HG02885 (cell line): ENCODE measurements around the gene C16orf95.
"Not testable (repeated sequence)": the region's sequence is repeated elsewhere in the genome, so short reads cannot be mapped to it uniquely, and the experiment has no call there.

ENCODE experiments used
- ATAC-seq: cut with Tn5 transposase; IDR thresholded peaks from one replicate; pipeline ENCODE4 v1.9.1; 2021; ENCODE audit warnings: mild to moderate bottlenecking; ENCODE audit not compliant: unreplicated experiment, poor library complexity

C16orf95 gene

GRCh38 chr16:87347932-87348615 is 30.9 kb upstream of the C16orf95 start:
- no peak for ATAC-seq

DNA sequence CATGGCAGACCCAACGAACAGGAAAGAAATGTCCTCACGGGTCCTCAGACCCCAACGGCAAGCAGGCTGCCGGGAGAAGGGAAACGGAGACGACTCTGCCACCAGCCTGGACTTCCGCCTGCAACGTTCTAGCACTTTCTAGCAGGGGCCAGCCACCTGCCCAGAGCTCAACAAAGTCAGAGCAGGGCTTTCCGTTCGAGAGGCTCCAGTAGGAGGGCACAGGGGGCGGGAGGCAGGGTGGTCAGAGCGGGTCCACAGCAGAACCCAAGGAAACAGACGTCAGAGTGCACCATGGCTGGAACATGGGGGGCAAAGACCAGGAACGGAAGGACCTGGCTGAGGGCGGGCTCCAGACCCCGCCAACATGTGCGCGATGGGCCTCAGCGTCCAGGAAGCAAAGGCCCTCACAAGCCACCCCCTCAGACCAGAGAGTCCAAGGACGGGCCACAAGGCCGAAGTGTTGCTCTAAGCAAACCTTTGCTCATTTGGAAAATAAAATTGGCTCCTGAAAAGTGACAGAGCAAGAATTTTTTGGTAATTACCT is 29.4 kb upstream of the C16orf95 start:
- ATAC-seq = no peak

- no peak for ATAC-seq
These were observed 28.7 kb upstream of the C16orf95 start for GRCh38 chr16:87345726-87346424.

DNA sequence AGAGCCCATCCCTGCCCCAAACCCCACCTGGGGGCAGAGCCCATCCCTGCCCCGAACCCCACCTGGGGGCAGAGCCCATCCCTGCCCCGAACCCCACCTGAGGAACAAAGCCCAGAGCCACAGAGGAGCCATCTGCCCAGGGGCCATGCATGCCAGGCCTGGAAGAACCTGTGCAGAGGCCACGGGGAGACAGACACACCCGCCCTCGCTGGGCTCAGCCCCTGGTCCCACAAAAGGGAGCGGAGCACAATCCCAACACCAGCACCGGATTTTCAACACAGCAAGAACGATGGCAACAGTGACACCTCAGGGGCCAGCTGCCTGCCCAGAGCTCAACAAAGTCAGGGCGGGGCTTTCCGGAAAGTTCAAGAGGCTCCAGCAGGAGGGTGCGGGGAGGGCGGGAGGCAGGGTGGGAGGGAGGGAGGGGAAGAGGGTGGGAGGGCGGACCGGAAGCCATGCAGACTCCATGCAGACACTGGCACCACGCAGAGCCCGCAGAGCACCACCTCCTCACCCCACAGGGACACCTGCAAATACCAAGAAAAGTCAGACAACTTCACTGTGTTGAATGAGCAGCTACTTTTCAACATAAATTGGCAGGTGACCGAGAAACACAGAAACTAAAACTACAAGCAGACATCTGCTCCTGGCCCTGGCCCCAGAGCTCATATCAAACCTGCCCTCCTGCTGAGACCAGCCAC is 27.9 kb upstream of the C16orf95 start:
- ATAC-seq = no peak

DNA sequence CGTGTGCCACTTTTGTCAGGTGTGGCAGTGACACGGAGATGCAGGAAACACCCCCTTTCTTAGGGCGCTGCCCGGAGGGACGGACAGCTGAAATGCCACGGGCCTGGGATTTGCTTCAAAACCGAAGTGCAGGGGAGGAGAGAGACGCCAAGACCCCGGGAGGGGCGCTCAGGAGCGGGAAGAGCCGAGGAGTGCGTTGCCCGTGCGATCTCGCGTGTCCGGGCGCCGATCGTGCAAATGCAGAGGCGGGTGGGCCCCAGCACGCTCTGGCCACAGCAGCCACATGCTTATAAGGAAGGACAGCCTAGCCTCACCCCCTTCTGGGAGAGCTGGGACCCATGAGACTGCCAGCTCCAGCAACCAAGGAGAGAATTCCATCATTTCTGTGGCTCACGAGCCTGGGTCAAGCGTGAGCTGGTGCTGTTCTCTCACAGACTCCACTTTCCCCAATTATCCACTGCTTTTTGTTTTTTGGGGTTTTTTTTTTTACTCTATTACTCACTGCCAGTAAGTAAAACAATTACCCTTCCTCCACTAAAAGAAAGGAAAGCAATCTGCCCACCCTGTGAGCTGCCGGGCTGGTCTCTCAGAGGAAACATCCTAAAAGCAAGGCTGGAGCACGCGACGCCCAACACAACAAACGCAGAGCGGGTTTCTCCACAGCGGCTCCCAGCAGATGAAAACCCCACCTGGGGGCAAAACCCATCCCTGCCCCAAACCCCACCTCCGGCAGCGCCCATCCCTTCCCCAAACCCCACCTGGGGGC is 27.2 kb upstream of the C16orf95 start:
- no peak for ATAC-seq

- ATAC-seq = no peak
These were observed 26.5 kb upstream of the C16orf95 start for GRCh38 chr16:87343753-87344050.

DNA sequence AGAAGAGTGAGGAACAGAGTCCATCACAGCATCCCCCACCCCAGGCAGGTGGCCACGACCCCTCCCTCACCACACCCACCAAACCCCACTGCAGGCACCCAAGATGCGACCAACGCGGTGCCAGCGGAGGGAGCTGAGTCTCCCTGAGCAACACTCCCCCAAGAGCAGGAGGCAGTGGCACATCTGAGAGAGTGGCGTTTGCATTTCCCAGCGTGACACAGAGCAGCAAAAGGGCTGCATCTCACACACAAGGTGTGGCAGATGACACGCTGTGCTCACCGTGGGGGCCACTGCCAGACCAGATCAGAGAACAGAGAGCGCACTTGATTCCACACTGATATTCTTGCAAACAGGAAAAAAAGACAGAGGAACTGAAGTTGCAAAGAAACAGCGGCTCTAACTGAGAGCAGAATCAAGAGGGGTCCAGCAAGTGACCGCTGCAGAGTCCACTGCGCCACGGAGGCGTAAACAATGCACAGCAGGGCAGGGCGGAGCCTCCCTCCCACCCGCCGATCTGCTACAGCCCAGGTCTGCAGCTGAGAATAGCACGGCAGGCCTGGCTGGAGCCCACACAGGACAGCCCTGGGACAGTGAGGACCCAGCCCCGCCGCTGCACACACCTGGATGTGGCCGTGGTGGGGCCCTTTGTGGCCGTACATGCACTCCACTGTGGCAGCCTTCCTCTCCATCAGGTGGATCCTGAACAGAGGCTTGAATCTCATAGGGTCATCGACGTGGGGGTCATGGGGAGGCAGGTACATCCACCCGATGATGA is 26.0 kb upstream of the C16orf95 start:
- no peak for ATAC-seq

DNA sequence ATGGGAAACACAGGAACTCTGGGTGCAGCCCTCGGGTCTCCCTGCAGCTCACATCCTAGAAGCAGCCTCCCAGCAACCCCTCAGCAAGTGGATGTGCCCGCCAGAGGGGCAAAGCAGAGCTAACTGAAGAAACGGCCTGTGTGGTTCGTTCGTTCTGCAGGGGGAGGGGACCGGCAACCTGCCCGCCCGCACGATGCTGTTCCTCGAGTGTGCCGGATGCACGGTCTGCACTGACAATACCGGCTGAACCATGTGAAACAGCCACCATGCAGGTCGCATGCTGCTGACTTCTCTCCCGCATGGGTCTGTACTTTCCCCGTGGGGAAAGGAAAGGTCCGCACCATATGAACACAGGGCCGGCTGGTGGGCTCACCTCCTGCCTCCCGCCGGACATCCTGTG is 25.3 kb upstream of the C16orf95 start:
- ATAC-seq = no peak

GRCh38 chr16:87340198-87340597 is 23.0 kb upstream of the C16orf95 start:
- no peak for ATAC-seq

DNA sequence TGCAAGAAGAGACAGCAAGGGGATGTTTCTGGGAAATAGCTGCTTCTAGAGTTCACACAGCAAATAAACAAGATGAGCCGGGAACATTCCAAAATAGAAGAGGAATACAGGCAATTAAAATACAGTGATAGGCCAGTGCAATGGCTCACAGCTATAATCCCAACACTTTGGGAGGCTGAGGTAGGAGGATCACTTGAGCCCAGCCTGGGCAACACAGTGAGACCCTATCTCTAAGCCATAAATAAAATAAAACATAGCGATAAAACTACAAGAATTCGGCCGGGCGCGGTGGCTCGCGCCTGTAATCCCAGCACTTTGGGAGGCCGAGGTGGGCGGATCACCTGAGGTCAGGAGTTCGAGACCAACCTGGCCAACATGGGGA is 22.5 kb upstream of the C16orf95 start:
- not testable (repeated sequence) for ATAC-seq

- no peak for ATAC-seq
These were observed 22.0 kb upstream of the C16orf95 start for GRCh38 chr16:87339086-87339723.

DNA sequence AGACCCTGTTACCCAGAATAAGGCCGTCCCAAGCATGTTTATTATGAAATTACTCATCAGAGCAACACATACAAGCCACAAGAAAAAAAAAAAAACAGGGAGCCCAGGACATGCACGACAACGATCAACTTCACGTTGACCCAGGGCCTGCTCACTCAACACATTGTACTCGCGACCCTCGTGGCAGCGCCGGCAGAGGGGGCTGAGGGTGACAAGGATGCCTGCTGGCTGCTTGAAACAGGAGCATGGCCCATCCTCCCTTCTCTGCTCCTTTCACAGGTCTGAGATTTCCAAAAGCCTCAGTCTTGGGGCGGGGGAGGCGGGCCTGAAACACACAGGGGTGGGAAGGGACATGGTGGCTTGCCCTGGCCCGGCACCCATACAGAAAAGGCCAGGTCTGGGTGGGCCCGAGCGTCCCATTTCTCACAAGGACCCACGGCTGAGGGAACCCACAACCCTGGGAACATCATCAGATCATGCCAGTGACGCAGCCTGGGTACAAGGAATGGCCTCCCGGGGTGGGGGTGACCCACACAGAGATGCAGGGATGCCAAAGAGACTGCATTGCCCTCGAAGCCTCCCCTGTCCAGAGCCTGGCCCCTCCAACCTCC is 21.1 kb upstream of the C16orf95 start:
- ATAC-seq = no peak

DNA sequence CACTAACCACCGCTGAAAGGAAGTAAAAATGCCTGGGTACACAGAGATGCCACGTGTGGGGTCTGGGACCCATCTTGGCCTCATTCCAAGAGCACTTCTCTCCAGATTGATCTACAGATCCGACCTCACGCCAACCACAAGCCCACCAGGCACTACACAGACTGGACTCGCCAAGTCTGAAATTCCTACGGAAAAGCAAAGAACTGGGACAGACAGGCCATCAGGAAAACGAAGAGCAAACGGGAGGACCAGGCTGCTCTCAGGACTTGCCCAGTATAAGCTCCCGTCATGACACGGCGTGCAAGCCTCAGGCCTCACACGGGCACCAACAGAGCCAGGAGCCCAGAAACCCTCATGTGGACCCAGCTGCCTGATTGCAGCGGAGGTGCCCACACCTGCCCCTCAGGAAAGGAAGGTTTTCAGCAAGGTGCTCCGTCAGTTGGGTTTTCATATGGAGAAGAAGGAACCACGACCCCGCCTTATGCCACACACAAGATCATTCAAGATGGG is 20.1 kb upstream of the C16orf95 start:
- ATAC-seq = no peak

DNA sequence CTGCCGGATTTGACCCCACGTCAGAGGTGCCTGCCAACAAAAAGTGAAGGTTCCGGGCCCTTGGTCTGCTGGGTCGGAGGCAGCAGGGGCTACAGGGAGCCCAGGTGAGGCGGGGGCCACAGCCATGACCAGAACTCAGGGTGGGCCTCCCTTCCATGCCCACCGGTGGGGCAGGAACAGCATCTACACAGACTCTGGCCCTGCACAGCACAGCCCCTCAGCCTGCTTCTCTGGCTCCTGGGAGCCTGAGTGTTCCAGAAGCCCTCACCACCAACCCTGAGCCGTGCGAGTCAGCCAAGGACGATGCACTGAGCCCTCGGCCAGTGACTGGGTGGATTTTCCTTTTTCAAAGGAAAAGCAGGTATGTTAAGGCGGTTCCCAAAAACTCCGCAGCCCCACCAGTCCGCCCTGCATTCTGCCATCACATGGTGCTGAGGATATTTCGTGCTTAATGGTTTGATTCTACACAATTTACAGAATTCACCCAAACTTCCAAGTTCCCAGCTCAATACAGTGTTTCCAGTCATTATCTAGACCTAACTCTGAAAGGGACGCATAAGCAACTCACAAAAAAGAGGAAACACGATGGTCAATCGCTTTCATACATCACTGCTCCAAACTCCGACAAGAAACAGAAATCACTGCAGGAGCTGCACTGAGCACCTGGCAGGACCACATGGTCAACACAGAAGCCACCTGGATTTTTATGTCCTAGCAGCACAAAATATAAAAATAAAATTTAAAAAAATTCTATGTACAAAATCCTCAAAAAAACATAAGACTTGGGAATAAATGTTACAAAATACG is 19.4 kb upstream of the C16orf95 start:
- no peak for ATAC-seq

DNA sequence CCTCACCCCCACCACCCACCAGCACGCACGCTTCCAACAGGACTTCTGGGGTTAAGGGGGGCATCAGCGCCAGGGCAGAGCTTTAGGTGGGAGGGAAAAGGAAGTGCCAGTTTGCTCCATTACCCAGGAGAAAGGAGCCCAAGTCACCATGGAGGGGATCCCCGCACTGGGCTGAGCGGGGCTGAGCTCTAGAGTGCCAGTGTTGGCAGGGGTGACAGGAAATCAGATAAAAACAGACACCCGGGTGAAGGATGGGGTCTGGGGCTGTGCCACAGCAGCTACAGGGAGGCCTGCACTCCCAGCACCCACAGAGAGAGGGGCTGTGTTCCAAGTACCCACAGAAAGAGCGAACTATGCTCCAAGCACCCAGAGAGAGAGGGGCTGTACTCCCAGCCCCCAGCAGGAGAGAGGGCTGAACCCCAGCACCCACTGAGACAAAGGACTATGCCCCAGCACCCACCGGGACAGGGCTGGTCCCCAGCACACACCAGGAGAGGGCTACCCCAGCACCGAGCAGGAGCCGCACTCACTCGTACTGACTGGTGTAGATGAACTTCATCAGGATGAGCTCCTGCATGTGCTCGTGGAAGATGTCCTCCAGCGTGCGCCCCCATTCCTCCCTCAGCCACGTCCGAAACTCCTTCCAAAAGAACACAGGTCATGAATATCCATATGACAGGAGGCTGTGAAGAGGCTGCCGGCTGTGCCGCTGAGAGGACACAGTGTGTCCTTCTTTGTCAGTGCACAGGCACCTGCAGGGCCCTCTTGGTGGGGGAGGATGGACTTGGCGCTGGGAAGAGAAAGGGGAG is 18.6 kb upstream of the C16orf95 start:
- ATAC-seq = no peak

DNA sequence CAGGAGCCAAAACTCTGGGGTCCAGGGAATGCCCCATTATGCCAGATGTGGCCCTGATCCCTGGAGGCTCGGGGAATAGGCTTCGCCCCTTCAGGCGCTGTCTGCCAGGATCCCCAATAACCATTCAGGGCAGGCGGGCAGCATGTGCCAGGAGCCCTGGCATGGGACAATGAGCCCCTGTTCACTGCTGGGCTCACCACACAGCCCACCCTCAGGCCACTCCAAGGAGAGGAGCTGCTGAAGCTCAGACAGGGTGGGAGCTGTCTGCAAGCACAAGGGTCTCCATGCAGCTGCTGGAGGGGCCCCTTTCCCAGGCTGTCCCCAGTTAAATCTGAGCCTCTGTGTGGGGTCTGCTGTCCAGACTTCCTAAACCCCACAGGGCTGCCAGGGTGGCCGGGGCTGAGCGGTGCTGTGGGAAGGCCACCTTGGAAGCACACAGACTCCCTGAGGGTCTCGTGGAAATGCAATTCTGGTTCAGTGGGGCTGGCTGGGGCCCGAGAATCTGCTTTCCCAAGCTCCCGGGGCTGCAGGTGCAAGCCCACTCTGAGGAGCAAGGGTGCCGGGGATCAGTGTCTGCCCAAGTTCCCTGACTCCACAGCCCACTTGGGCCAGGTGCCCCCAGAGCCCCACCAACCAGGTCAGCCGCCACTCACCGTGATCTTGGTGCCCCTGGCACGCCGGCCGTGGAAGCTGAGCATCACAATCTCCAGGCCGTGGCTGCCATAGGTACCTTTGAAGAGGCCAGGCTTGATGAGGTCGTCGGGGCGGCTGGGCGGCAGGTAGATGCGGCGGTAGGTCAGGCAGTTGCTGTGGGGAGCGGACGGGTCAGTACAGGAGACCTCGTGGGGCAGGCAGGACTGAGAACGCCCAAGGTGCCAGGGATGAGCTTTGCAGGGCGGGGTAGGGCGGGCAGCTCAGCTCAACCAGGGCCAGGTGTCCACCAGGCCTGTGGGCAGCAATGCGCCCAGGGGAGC is 17.7 kb upstream of the C16orf95 start:
- ATAC-seq = no peak
